Hepatocyte (in vitro differentiated cells): ENCODE data around the gene GALNT14. TPM values are rescaled to one million over a fixed set of nuclear protein-coding genes. Genes with fewer than 3 reads are reported as not detected.

Source experiments
- DNase-seq: peaks from one replicate; pipeline ENCODE4 v3.0.0-alpha.2; 2016; ENCODE audit warnings: low spot score
- H2AFZ ChIP-seq: fragments of 200-600 bp; sonication (generic); 2 replicates; pipeline ENCODE4 v1.6.0; 2016; ENCODE audit warnings: antibody characterized with exemption, mild to moderate bottlenecking
- H3K27ac ChIP-seq: fragments of 200-600 bp; sonication (generic); 2 replicates; pipeline ENCODE4 v1.5.1; 2016; ENCODE audit warnings: mild to moderate bottlenecking
- H3K27me3 ChIP-seq: fragments of 200-600 bp; sonication (generic); 2 replicates; pipeline ENCODE4 v1.6.1; 2016
- H3K36me3 ChIP-seq: fragments of 200-600 bp; sonication (generic); replicated peaks from 2 replicates; pipeline ENCODE4 v1.5.1; 2016; ENCODE audit warnings: low read depth; ENCODE audit not compliant: insufficient read depth
- H3K4me1 ChIP-seq: fragments of 200-600 bp; sonication (generic); 2 replicates; pipeline ENCODE4 v1.5.1; 2016; ENCODE audit warnings: mild to moderate bottlenecking, moderate library complexity; ENCODE audit not compliant: insufficient read depth
- H3K4me2 ChIP-seq: fragments of 200-600 bp; sonication (generic); 2 replicates; pipeline ENCODE4 v1.6.0; 2016
- H3K4me3 ChIP-seq: fragments of 200-600 bp; sonication (generic); 2 replicates; pipeline ENCODE4 v1.5.1; 2016; ENCODE audit warnings: mild to moderate bottlenecking
- H3K79me2 ChIP-seq: fragments of 200-600 bp; sonication (generic); 2 replicates; pipeline ENCODE4 v1.6.0; 2017; ENCODE audit warnings: mild to moderate bottlenecking
- H3K9me2 ChIP-seq: fragments of 200-600 bp; sonication (generic); replicated peaks from 2 replicates; pipeline ENCODE4 v1.6.0; 2017; ENCODE audit warnings: mild to moderate bottlenecking; ENCODE audit not compliant: insufficient read depth
- H3K9me3 ChIP-seq: fragments of 200-600 bp; sonication (generic); 2 replicates; pipeline ENCODE4 v1.5.1; 2016; ENCODE audit warnings: low read depth, mild to moderate bottlenecking
- H4K20me1 ChIP-seq: fragments of 200-600 bp; sonication (generic); 2 replicates; pipeline ENCODE4 v1.6.0; 2016; ENCODE audit warnings: mild to moderate bottlenecking; ENCODE audit not compliant: insufficient read depth, poor library complexity, severe bottlenecking
- CTCF ChIP-seq: fragments of 200-600 bp; sonication (generic); IDR thresholded peaks from 2 replicates; pipeline ENCODE4 v1.5.1; 2016; ENCODE audit warnings: antibody characterized with exemption, mild to moderate bottlenecking; ENCODE audit not compliant: poor library complexity
- EZH2 ChIP-seq: fragments of 200-600 bp; sonication (generic); IDR thresholded peaks from 2 replicates; pipeline ENCODE4 v1.6.1; 2016; ENCODE audit warnings: antibody characterized with exemption, mild to moderate bottlenecking, borderline replicate concordance
- EZH2phosphoT487 ChIP-seq: fragments of 200-600 bp; sonication (generic); IDR thresholded peaks from one replicate; pipeline ENCODE4 v1.6.1; 2018; ENCODE audit warnings: antibody characterized with exemption, mild to moderate bottlenecking, low read depth, moderate library complexity; ENCODE audit not compliant: unreplicated experiment, severe bottlenecking
- WGBS: methylation state at CpG from one replicate; pipeline ENCODE4 v1.1.6; 2016; ENCODE audit warnings: low lambda C conversion rate; ENCODE audit errors: missing lambda C conversion rate; 5-methylcytosine and 5-hydroxymethylcytosine counted together
- polyA plus RNA-seq: library from polyadenylated mRNA; unstranded; fragments of >200 nt; fragmentation: Nextera tagmentation; extraction: Ambion mirVana; gene quantifications from 2 replicates; pipeline ENCODE4 v1.2.1, GENCODE V29; 2016
- total RNA-seq: library from RNA; depleted of rRNA; stranded (reverse); fragments of >200 nt; gene quantifications from 2 replicates; pipeline ENCODE4 v1.2.3, GENCODE V29; 2014

GALNT14 gene
- total and polyA plus RNA-seq, 2 experiments from 2014 or later, result 2.2 to 2.9 TPM

- Histone ChIP-seq H3K9me3 (no peaks in the 10 kb centered on the region), H2AFZ (no peak overlapping the region), H3K27me3 (peaks cover 9% of the 10 kb centered on the region), H3K4me3 (no peak overlapping the region), H3K9me2 (no peaks in the 10 kb centered on the region), H3K79me2 (no peaks in the 10 kb centered on the region), H4K20me1 (no peaks in the 10 kb centered on the region), H3K27ac (no peak overlapping the region), H3K36me3 (no peaks in the 10 kb centered on the region), H3K4me1 (no peaks in the 10 kb centered on the region), H3K4me2 (no peak overlapping the region)
- no peak for TF ChIP-seq EZH2phosphoT487
- no peak for TF ChIP-seq CTCF
- TF ChIP-seq EZH2, result no peak
- WGBS, result 91% methylated on average over 3 of the region's 3 CpGs
- DNase-seq, result no peak
Observed at GRCh38 chr2:30930716-30931115, 207.5 kb downstream of the GALNT14 start.

GRCh38 chr2:30927465-30928075, 210.7 kb downstream of the GALNT14 start:
- peaks cover 11% of the 10 kb centered on the region for H3K27me3 ChIP-seq
- no peaks in the 10 kb centered on the region for H3K9me2 ChIP-seq
- no peak overlapping the region for H3K27ac ChIP-seq
- no peaks in the 10 kb centered on the region for H3K9me3 ChIP-seq
- no peaks in the 10 kb centered on the region for H3K4me1 ChIP-seq
- no peak overlapping the region for H2AFZ ChIP-seq
- no peak for TF ChIP-seq CTCF
- TF ChIP-seq EZH2phosphoT487, result no peak
- no peak for TF ChIP-seq EZH2
- H3K36me3 ChIP-seq, result no peaks in the 10 kb centered on the region
- 85% methylated on average over 7 of the region's 7 CpGs for WGBS
- no peaks in the 10 kb centered on the region for H4K20me1 ChIP-seq
- H3K79me2 ChIP-seq, result no peaks in the 10 kb centered on the region
- no peak overlapping the region for H3K4me2 ChIP-seq
- no peak overlapping the region for H3K4me3 ChIP-seq
- DNase-seq, result no peak

- H3K9me3 ChIP-seq, result no peaks in the 10 kb centered on the region
- H3K4me1 ChIP-seq, result no peaks in the 10 kb centered on the region
- H4K20me1 ChIP-seq, result no peaks in the 10 kb centered on the region
- no peak for DNase-seq
- H3K79me2 ChIP-seq, result no peaks in the 10 kb centered on the region
- WGBS, result 90% methylated on average over 5 of the region's 5 CpGs
- H3K4me2 ChIP-seq, result no peak overlapping the region
- H3K27me3 ChIP-seq, result peaks cover 18% of the 10 kb centered on the region
- H3K4me3 ChIP-seq, result no peak overlapping the region
- H2AFZ ChIP-seq, result no peak overlapping the region
- TF ChIP-seq EZH2, result no peak
- no peak for TF ChIP-seq EZH2phosphoT487
- TF ChIP-seq CTCF, result no peak
- H3K27ac ChIP-seq, result no peak overlapping the region
- H3K36me3 ChIP-seq, result no peaks in the 10 kb centered on the region
- H3K9me2 ChIP-seq, result no peaks in the 10 kb centered on the region
Observed at GRCh38 chr2:30926606-30927005, 211.6 kb downstream of the GALNT14 start.
